D721Med (cell line): ENCODE results near the gene AFF3.
"Not testable (repeated sequence)": the region's sequence is repeated elsewhere in the genome, so short reads cannot be mapped to it uniquely, and the experiment has no call there.

Source experiments
- DNase-seq: peaks from one replicate; pipeline ENCODE4 v3.0.0; 2011; ENCODE audit warnings: low spot score; ENCODE audit not compliant: insufficient read length
- FAIRE-seq: peaks from 2 replicates; lab custom pipeline; 2011; peaks lifted over from hg19 to GRCh38; lab: Jason Lieb, UNC
- CTCF ChIP-seq: IDR thresholded peaks from 2 replicates; pipeline ENCODE4 v1.5.1; 2012; ENCODE audit warnings: mild to moderate bottlenecking, control low read depth; ENCODE audit not compliant: insufficient read depth; ENCODE audit errors: missing control alignments

The AFF3 gene

GRCh38 chr2:100174026-100174431, 31.6 kb upstream of the AFF3 start:
- no peak for DNase-seq
- FAIRE-seq, result no peak
- no peak for TF ChIP-seq CTCF

- TF ChIP-seq CTCF, result no peak
- FAIRE-seq (no peak), DNase-seq (no peak)
Observed at GRCh38 chr2:100166701-100167100, 24.3 kb upstream of the AFF3 start.

- DNase-seq (no peak), FAIRE-seq (no peak)
- TF ChIP-seq CTCF, result no peak
Observed at GRCh38 chr2:100163605-100164004, 21.2 kb upstream of the AFF3 start.

- TF ChIP-seq CTCF, result no peak
- no peak for DNase-seq
- FAIRE-seq, result no peak
Observed at GRCh38 chr2:100161945-100162620, 19.7 kb upstream of the AFF3 start.

GRCh38 chr2:100160396-100160795, 18.0 kb upstream of the AFF3 start:
- DNase-seq (no peak), FAIRE-seq (no peak)
- TF ChIP-seq CTCF, result no peak

- DNase-seq, FAIRE-seq: not testable (repeated sequence)
Observed at GRCh38 chr2:100151832-100152231, 9.4 kb upstream of the AFF3 start.

GRCh38 chr2:100151310-100151709, 8.9 kb upstream of the AFF3 start:
- DNase-seq (no peak), FAIRE-seq (no peak)
- no peak for TF ChIP-seq CTCF

GRCh38 chr2:100148883-100149282, 6.5 kb upstream of the AFF3 start:
- no peak for FAIRE-seq
- TF ChIP-seq CTCF, result no peak
- no peak for DNase-seq
